MM.1S (cell line): ENCODE results near the gene KRTAP5-9.

Source experiments
- EZH2 ChIP-seq: fragments of 300-600 bp; sonication (generic); optimal IDR thresholded peaks from 2 replicates; pipeline ENCODE3; 2017; ENCODE audit warnings: low read depth, mild to moderate bottlenecking, antibody characterized with exemption, low read length, mixed read lengths
- TF ChIP-seq, protein P1 (sequence below): fragments of 300-600 bp; sonication (generic); IDR thresholded peaks from 2 replicates; pipeline ENCODE4 v1.5.1; 2016; ENCODE audit warnings: antibody characterized with exemption, low read length, mixed read lengths

- TF ChIP-seq, protein P1, sequence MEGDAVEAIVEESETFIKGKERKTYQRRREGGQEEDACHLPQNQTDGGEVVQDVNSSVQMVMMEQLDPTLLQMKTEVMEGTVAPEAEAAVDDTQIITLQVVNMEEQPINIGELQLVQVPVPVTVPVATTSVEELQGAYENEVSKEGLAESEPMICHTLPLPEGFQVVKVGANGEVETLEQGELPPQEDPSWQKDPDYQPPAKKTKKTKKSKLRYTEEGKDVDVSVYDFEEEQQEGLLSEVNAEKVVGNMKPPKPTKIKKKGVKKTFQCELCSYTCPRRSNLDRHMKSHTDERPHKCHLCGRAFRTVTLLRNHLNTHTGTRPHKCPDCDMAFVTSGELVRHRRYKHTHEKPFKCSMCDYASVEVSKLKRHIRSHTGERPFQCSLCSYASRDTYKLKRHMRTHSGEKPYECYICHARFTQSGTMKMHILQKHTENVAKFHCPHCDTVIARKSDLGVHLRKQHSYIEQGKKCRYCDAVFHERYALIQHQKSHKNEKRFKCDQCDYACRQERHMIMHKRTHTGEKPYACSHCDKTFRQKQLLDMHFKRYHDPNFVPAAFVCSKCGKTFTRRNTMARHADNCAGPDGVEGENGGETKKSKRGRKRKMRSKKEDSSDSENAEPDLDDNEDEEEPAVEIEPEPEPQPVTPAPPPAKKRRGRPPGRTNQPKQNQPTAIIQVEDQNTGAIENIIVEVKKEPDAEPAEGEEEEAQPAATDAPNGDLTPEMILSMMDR, result no peak
- no peak for TF ChIP-seq EZH2
These were observed 16.2 kb downstream of the KRTAP5-9 start for GRCh38 chr11:71564430-71564829.
